Measurements from ENCODE around the gene CDC16. TPM values are rescaled to one million over a fixed set of nuclear protein-coding genes. Genes with fewer than 3 reads are reported as not detected.

CDC16 gene
- total and polyA plus RNA-seq, 2 of the 4 experiments (the other 2 are of a cell fraction), result 41.6 to 66.6 TPM

GRCh38 chr13:114286808-114287207, 52.1 kb downstream of the CDC16 start:
- peak; percentile 85 for DNase-seq
- 84% methylated on average over 6 of the region's 8 CpGs; no CpG with 5 or more reads in 1 of the 2 experiments for WGBS, 2 experiments (ENCODE audit: extremely low coverage in 2 of 2, insufficient read length in 1 of 2)

More at GRCh38 chr13:114286808-114287207, 52.1 kb downstream of the CDC16 start:
- Histone ChIP-seq H3K79me1 (ENCODE audit: low read depth in 1 of 2, low read length in 2 of 2) (peaks cover 31 to 62% of the 10 kb centered on the region in 2 experiments), H3K4me1 (ENCODE audit: control insufficient read depth, insufficient read depth, low read length) (no peaks in the 10 kb centered on the region; the same call in 1 of the 2 replicates), H3K9me1 (ENCODE audit: insufficient read depth, low read length) (peaks cover 22% of the 10 kb centered on the region), H2BK20ac (ENCODE audit: low read depth, low read length) (no peak overlapping the region), H3K4me3 (ENCODE audit: insufficient read depth, low read depth, low read length) (no peak overlapping the region), H3K4me2 (ENCODE audit: low read depth, low read length) (no peak overlapping the region), H4K8ac (ENCODE audit: low read depth in 2 of 2, low read length in 2 of 2) (no peak overlapping the region), H2BK5ac (ENCODE audit: low read depth, low read length, poor library complexity, severe bottlenecking) (peak overlapping the region; percentile 52), H3K9me3 (ENCODE audit: control insufficient read depth, insufficient read depth, low read length) (no peaks in the 10 kb centered on the region), H4K5ac (ENCODE audit: low read depth, low read length) (no peak overlapping the region), H3K56ac (ENCODE audit: extremely low read depth, insufficient read depth, low read length) (no peak overlapping the region), H4K20me1 (ENCODE audit: insufficient read depth, low read length) (peaks cover 7% of the 10 kb centered on the region), H2AK9ac (replicated peaks; ENCODE audit: low read depth, low read length, poor library complexity) (no peak overlapping the region), H3K18ac (ENCODE audit: low read depth, low read length) (no peak overlapping the region), H3K27ac (ENCODE audit: insufficient read depth, low read length) (no peak overlapping the region), H2AK5ac (ENCODE audit: low read depth, low read length) (no peak overlapping the region), H3K9ac (ENCODE audit: low read depth, low read length) (no peak overlapping the region), H3K23ac (ENCODE audit: low read depth, low read length) (no peak overlapping the region), H3K36me3 (ENCODE audit: control insufficient read depth, insufficient read depth, low read length) (peaks cover 33% of the 10 kb centered on the region), H2AFZ (replicated peaks; ENCODE audit: low read length, poor library complexity) (no peak overlapping the region), H3K14ac (replicated peaks; ENCODE audit: low read depth, low read length) (no peak overlapping the region), H4K91ac (ENCODE audit: insufficient read depth, low read depth, low read length) (no peak overlapping the region; the same call in 1 of the 2 replicates), H2BK15ac (ENCODE audit: low read depth, low read length) (no peak overlapping the region), H2BK120ac (ENCODE audit: low read depth, low read length) (no peak overlapping the region), H3K4ac (ENCODE audit: low read depth, low read length) (no peak overlapping the region), H3K27me3 (ENCODE audit: control insufficient read depth, insufficient read depth, low read length) (no peaks in the 10 kb centered on the region)
- in situ Hi-C loops (cut with MboI; ENCODE audit: low sequenced_read_pairs), result no loop called here
- ChIA-PET POLR2A (ENCODE audit: unreplicated experiment) (no interaction called here), CTCF (no interaction called here)
- BruUV-seq (replicated peaks), result no TSS peak
- ATAC-seq (ENCODE audit: low read depth), result no peak
- dilution Hi-C loops (cut with HindIII; ENCODE audit: low sequenced_read_pairs, unreplicated experiment), result no loop called here
- TF ChIP-seq CEBPB (IDR thresholded peaks at IDR 0.05; ENCODE audit: low read depth, low read length), result peak; percentile 13; the same call in 1 of the 2 replicates
- peak; percentile 24; the same call in 1 of the 2 replicates for TF ChIP-seq MAFK (IDR thresholded peaks at IDR 0.05; ENCODE audit: low read depth, low read length)
- TF ChIP-seq RAD21 (IDR thresholded peaks at IDR 0.05; ENCODE audit: low read length), result no peak
- no peak for TF ChIP-seq MXI1 (IDR thresholded peaks at IDR 0.05; ENCODE audit: borderline replicate concordance, low read depth, low read length)
- intact Hi-C loops (cut with micrococcal nuclease), result no loop called here

All from IMR-90 (cell line).